ENCODE measurements around the gene BLMH. TPM values are rescaled to one million over a fixed set of nuclear protein-coding genes. Genes with fewer than 3 reads are reported as not detected.

BLMH gene
- total RNA-seq, 4 donors from 2014 or later = 13.5 to 32.1 (median 20.4) TPM

- Histone ChIP-seq H3K27ac (no peak overlapping the region), H3K27me3 (no peaks in the 10 kb centered on the region), H3K4me1 (peaks cover 0 to 50% (median 21%) of the 10 kb centered on the region in 4 donors), H3K4me3 (no peak overlapping the region), H3K36me3 (no peaks in the 10 kb centered on the region), H3K9me3 (no peaks in the 10 kb centered on the region)
- in situ Hi-C loops (cut with MboI; ENCODE audit: low pct_ligation_motif_present in 1 of 4, low pct_unique_long_range_greater_than_20kb in 1 of 4, low sequenced_read_pairs in 3 of 4) (no loop called here), intact Hi-C loops (cut with DNase I; ENCODE audit: low total_unique reads) (no loop called here)
- TF ChIP-seq EP300 (IDR thresholded peaks at IDR 0.05; ENCODE audit: low read depth) = no peak
- no peak for TF ChIP-seq CTCF (IDR thresholded peaks at IDR 0.05)
- WGBS, 2 donors (ENCODE audit: low coverage in 1 of 2) = 92 to 100% methylated on average over 2 of the region's 2 CpGs
- DNase-seq = no peak
Measured at GRCh38 chr17:30310562-30310961, 18.8 kb upstream of the BLMH start.

- in situ Hi-C loops (cut with MboI; ENCODE audit: low pct_ligation_motif_present in 1 of 4, low pct_unique_long_range_greater_than_20kb in 1 of 4, low sequenced_read_pairs in 3 of 4) (no loop called here), intact Hi-C loops (cut with DNase I; ENCODE audit: low total_unique reads) (no loop called here)
- DNase-seq = no peak
Measured at GRCh38 chr17:30309591-30309990, 17.8 kb upstream of the BLMH start.

GRCh38 chr17:30308406-30308805, 16.7 kb upstream of the BLMH start:
- in situ Hi-C loops (cut with MboI; ENCODE audit: low pct_ligation_motif_present in 1 of 4, low pct_unique_long_range_greater_than_20kb in 1 of 4, low sequenced_read_pairs in 3 of 4) = no loop called here
- H3K27me3 ChIP-seq = no peaks in the 10 kb centered on the region
- no peak for DNase-seq

More at GRCh38 chr17:30309591-30309990, 17.8 kb upstream of the BLMH start:
- TF ChIP-seq POLR2AphosphoS5 (IDR thresholded peaks at IDR 0.05) = no peak
- no peak for TF ChIP-seq CTCF (IDR thresholded peaks at IDR 0.05)
- no peak for TF ChIP-seq POLR2A (IDR thresholded peaks at IDR 0.05)
- TF ChIP-seq EP300 (IDR thresholded peaks at IDR 0.05; ENCODE audit: low read depth) = no peak
- H3K9me3 ChIP-seq = no peaks in the 10 kb centered on the region
- peak overlapping the region in 2 of 4 donors; percentile 62 to 64 for H3K27ac ChIP-seq
- H3K36me3 ChIP-seq = no peaks in the 10 kb centered on the region
- peaks cover 0 to 43% (median 19%) of the 10 kb centered on the region in 4 donors for H3K4me1 ChIP-seq
- no peak overlapping the region for H3K4me3 ChIP-seq
- H3K27me3 ChIP-seq = no peaks in the 10 kb centered on the region
- 90 to 92% methylated on average over 6 of the region's 6 CpGs for WGBS, 2 donors (ENCODE audit: low coverage in 1 of 2)

GRCh38 chr17:30304778-30305177, 13.0 kb upstream of the BLMH start:
- no peak for TF ChIP-seq POLR2A (IDR thresholded peaks at IDR 0.05)
- TF ChIP-seq CTCF (IDR thresholded peaks at IDR 0.05) = no peak
- no peak for TF ChIP-seq POLR2AphosphoS5 (IDR thresholded peaks at IDR 0.05)
- no peak for TF ChIP-seq EP300 (IDR thresholded peaks at IDR 0.05; ENCODE audit: low read depth)
- 89 to 95% methylated on average over 3 of the region's 3 CpGs for WGBS, 2 donors (ENCODE audit: low coverage in 1 of 2)
- Histone ChIP-seq H3K4me3 (no peak overlapping the region), H3K36me3 (no peaks in the 10 kb centered on the region), H3K4me1 (peaks cover 0 to 29% (median 16%) of the 10 kb centered on the region in 4 donors), H3K27me3 (no peaks in the 10 kb centered on the region), H3K9me3 (no peaks in the 10 kb centered on the region), H3K27ac (no peak overlapping the region)
- no peak for DNase-seq
- in situ Hi-C loops (cut with MboI; ENCODE audit: low pct_ligation_motif_present in 1 of 4, low pct_unique_long_range_greater_than_20kb in 1 of 4, low sequenced_read_pairs in 3 of 4) = no loop called here
- intact Hi-C loops (cut with DNase I; ENCODE audit: low total_unique reads) = no loop called here

More at GRCh38 chr17:30308406-30308805, 16.7 kb upstream of the BLMH start:
- no peaks in the 10 kb centered on the region for H3K36me3 ChIP-seq
- peaks cover 0 to 34% (median 16%) of the 10 kb centered on the region in 4 donors for H3K4me1 ChIP-seq
- H3K4me3 ChIP-seq = no peak overlapping the region
- H3K27ac ChIP-seq = peak overlapping the region; percentile 39 to 66 (median 63)
- TF ChIP-seq EP300 (IDR thresholded peaks at IDR 0.05; ENCODE audit: low read depth) (no peak), CTCF (IDR thresholded peaks at IDR 0.05) (no peak), POLR2AphosphoS5 (IDR thresholded peaks at IDR 0.05) (no peak), POLR2A (IDR thresholded peaks at IDR 0.05) (no peak)
- H3K9me3 ChIP-seq = no peaks in the 10 kb centered on the region
- intact Hi-C loops (cut with DNase I; ENCODE audit: low total_unique reads) = no loop called here
- WGBS, 2 donors (ENCODE audit: low coverage in 1 of 2) = 30 to 43% methylated on average over 1 to 2 of the region's 2 CpGs

Measured in transverse colon (tissue), 4 donors.